ENCODE results near the gene ATF6B.
"Not testable (repeated sequence)": the region's sequence is repeated elsewhere in the genome, so short reads cannot be mapped to it uniquely, and the experiment has no call there.

The ATF6B gene

GRCh38 chr6:32154514-32155161, 26.6 kb upstream of the ATF6B start:
- peak; percentile 73 for DNase-seq (ENCODE audit: low spot score)

GRCh38 chr6:32153564-32154513, 25.8 kb upstream of the ATF6B start, which contains the start of gene PPT2:
TSS of gene PPT2 (plus strand) at chr6:32154141. CDS start at chr6:32154595, 454 bp downstream.
- peak; percentile 63 for DNase-seq (ENCODE audit: low spot score)

- no peak for DNase-seq (ENCODE audit: low spot score)
Observed at GRCh38 chr6:32152769-32153563, 24.9 kb upstream of the ATF6B start.

- no peak for DNase-seq (ENCODE audit: low spot score)
Observed at GRCh38 chr6:32151863-32152768, 24.1 kb upstream of the ATF6B start, which contains the start of gene PRRT1. TSS of gene PRRT1 (minus strand) at chr6:32151939. CDS start at chr6:32151827, 112 bp downstream.

- no peak for DNase-seq (ENCODE audit: low spot score)
Observed at GRCh38 chr6:32151181-32151862, 23.3 kb upstream of the ATF6B start.

GRCh38 chr6:32149932-32150870, 22.2 kb upstream of the ATF6B start:
- DNase-seq (ENCODE audit: low spot score) = no peak

GRCh38 chr6:32149092-32149755, 21.2 kb upstream of the ATF6B start:
- no peak for DNase-seq (ENCODE audit: low spot score)

- DNase-seq (ENCODE audit: low spot score) = peak; percentile 57
Observed at GRCh38 chr6:32148289-32149091, 20.4 kb upstream of the ATF6B start.

GRCh38 chr6:32147401-32148132, 19.5 kb upstream of the ATF6B start:
- DNase-seq (ENCODE audit: low spot score) = no peak

- DNase-seq (ENCODE audit: low spot score) = no peak
Observed at GRCh38 chr6:32146687-32147086, 18.6 kb upstream of the ATF6B start.

- DNase-seq (ENCODE audit: low spot score) = no peak
Observed at GRCh38 chr6:32146287-32146686, 18.2 kb upstream of the ATF6B start.

- DNase-seq (ENCODE audit: low spot score) = not testable (repeated sequence)
Observed at GRCh38 chr6:32144238-32144637, 16.2 kb upstream of the ATF6B start.

GRCh38 chr6:32140420-32141046, 12.5 kb upstream of the ATF6B start:
- DNase-seq (ENCODE audit: low spot score) = no peak

GRCh38 chr6:32139590-32139989, 11.5 kb upstream of the ATF6B start:
- DNase-seq (ENCODE audit: low spot score) = no peak

- no peak for DNase-seq (ENCODE audit: low spot score)
Observed at GRCh38 chr6:32137454-32137853, 9.4 kb upstream of the ATF6B start.

- no peak for DNase-seq (ENCODE audit: low spot score)
Observed at GRCh38 chr6:32133786-32134185, 5.7 kb upstream of the ATF6B start.

- DNase-seq (ENCODE audit: low spot score) = no peak
Observed at GRCh38 chr6:32132110-32132509, 4.1 kb upstream of the ATF6B start.
